Hematopoietic multipotent progenitor cell (in vitro differentiated cells): Measurements from ENCODE around the gene RHBDF1. TPM values are rescaled to one million over a fixed set of nuclear protein-coding genes. Genes with fewer than 3 reads are reported as not detected.

Experiments
- small RNA-seq: library from RNA; depleted of rRNA; stranded (forward); fragments of <200 nt; gene quantifications from one replicate; pipeline ENCODE3, GENCODE V24; 2012
- total RNA-seq: library from RNA; depleted of rRNA; stranded (reverse); fragments of >200 nt; gene quantifications from one replicate; pipeline ENCODE4 v1.2.3, GENCODE V29; 2012

Gene RHBDF1
- total RNA-seq, 1 donor, result 11.3 TPM

Small RNA genes lying within 50 kb of the gene (small RNA-seq; reads per million reads assigned to genes)
- gene MIR6859-4 (not detected), gene Z69720.2 (not detected)

Other genes starting within 250 kb of the RHBDF1 start
- gene POLR3K, start 19.0 kb downstream of the RHBDF1 start, total RNA-seq, result 9.4 TPM
- gene SNRNP25, start 18.8 kb downstream of the RHBDF1 start, total RNA-seq, result 12.4 TPM
- gene MPG, start 5.6 kb upstream of the RHBDF1 start, total RNA-seq, result 194 TPM
- gene NPRL3, start 66.0 kb upstream of the RHBDF1 start, total RNA-seq, result 36.9 TPM
- gene HBZ, start 80.0 kb upstream of the RHBDF1 start, total RNA-seq, result not detected
- 1.3 TPM for gene HBM, start 93.3 kb upstream of the RHBDF1 start, total RNA-seq
- 169 TPM for gene HBA2, start 100.2 kb upstream of the RHBDF1 start, total RNA-seq
- gene HBA1, start 104.0 kb upstream of the RHBDF1 start, total RNA-seq, result 192 TPM
- 3.8 TPM for gene HBQ1, start 107.8 kb upstream of the RHBDF1 start, total RNA-seq
- gene LUC7L, start 156.8 kb upstream of the RHBDF1 start, total RNA-seq, result 50.4 TPM
- gene FAM234A, start 162.2 kb upstream of the RHBDF1 start, total RNA-seq, result 47.4 TPM
- 1.3 TPM for gene RGS11, start 203.3 kb upstream of the RHBDF1 start, total RNA-seq
- gene ARHGDIG, start 208.0 kb upstream of the RHBDF1 start, total RNA-seq, result 0.27 TPM
- gene PDIA2, start 210.5 kb upstream of the RHBDF1 start, total RNA-seq, result 0.27 TPM